GM12892 (cell line): ENCODE measurements around the gene ADK.

Source experiments
- POLR2A ChIP-seq: IDR thresholded peaks from 2 replicates; pipeline ENCODE4 v1.6.1; 2011; ENCODE audit warnings: low read depth, low read length, control low read depth
- POLR2AphosphoS5 ChIP-seq: IDR thresholded peaks from 2 replicates; pipeline ENCODE4 v1.6.1; 2011; ENCODE audit warnings: low read depth, low read length, control low read depth
- TAF1 ChIP-seq: IDR thresholded peaks from 2 replicates; pipeline ENCODE4 v1.6.1; 2011; ENCODE audit warnings: low read depth, mild to moderate bottlenecking, control low read depth, low read length, borderline replicate concordance

DNA sequence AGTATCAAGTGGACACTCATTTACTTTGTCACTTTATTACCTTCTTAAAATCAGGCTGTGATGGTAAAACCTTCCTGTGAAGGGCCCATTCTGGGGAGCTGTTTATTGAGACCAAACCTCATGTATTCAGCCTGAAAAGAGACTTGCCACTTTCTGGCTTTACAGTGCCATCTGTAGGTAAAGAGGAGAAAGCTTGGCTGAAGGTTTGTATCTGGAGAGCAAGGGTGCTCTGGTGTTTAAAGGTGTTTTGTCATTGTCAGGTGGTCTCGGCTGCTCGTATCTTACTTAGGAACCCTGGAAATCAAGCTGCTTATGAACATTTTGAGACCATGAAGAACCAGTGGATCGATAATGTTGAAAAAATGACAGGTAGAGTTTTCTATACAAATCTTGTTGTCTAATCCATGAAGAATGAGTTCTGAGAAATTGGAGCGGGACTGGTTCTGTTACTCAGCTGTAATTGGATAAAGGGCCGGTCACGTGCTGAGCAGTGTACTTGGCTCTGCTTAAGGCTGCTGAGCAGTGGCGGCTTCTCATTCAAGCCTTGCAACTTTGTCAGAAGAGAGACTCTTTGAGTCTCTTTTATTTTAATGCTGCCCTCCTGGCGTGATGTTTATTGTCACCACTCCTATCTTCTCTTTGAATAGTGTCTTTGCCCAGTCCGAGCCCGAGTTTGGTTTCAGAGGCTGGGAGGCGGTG lies 47.3 kb upstream of the ADK start:
- TF ChIP-seq TAF1 (no peak), POLR2AphosphoS5 (no peak), POLR2A (no peak)
